ENCODE measurements around the gene VEZT.
"Not testable (repeated sequence)": the region's sequence is repeated elsewhere in the genome, so short reads cannot be mapped to it uniquely, and the experiment has no call there.

The VEZT gene

GRCh38 chr12:95185854-95186253 is 31.8 kb upstream of the VEZT start:
- no peak for TF ChIP-seq ELF4 (IDR thresholded peaks at IDR 0.05)
- no peak for TF ChIP-seq HDGF (IDR thresholded peaks at IDR 0.05; ENCODE audit: borderline replicate concordance)
- 0 out of 2 replicates have a peak, but pooled peaks have one; percentile 22 for TF ChIP-seq ZNF384 (IDR thresholded peaks at IDR 0.05)
- TF ChIP-seq CTBP1 (IDR thresholded peaks at IDR 0.05; ENCODE audit: borderline replicate concordance): no peak
- TF ChIP-seq SP1 (IDR thresholded peaks at IDR 0.05): no peak
- CTCF ChIA-PET: no interaction called here
- POLR2A ChIA-PET: no interaction called here
- DNase-seq (ENCODE audit: extremely low spot score): no peak

GRCh38 chr12:95187865-95188415 is 29.7 kb upstream of the VEZT start:
- DNase-seq (ENCODE audit: extremely low spot score): no peak
- ChIA-PET POLR2A (interaction anchor here (0.8 kb wide), 1 partner anchor 29 kb away, joined by 3 read pairs; the partner anchor contains the start of genes FGD6 and VEZT), CTCF (interaction anchor here (1.7 kb wide), 1 partner anchor 13 kb away, joined by 6 read pairs; no protein-coding TSS in a partner anchor)
- TF ChIP-seq PKNOX1 (IDR thresholded peaks at IDR 0.05): no peak
- no peak for TF ChIP-seq L3MBTL2 (conservative IDR thresholded peaks at IDR 0.05)
- TF ChIP-seq SUZ12 (IDR thresholded peaks at IDR 0.05): no peak
- no peak for TF ChIP-seq NFRKB (IDR thresholded peaks at IDR 0.05)
- no peak for TF ChIP-seq ZNF384 (IDR thresholded peaks at IDR 0.05)
- no peak for TF ChIP-seq ELF4 (IDR thresholded peaks at IDR 0.05)

GRCh38 chr12:95191060-95191696 is 26.4 kb upstream of the VEZT start:
- ChIA-PET POLR2A (no interaction called here), CTCF (no interaction called here)
- DNase-seq (ENCODE audit: extremely low spot score): no peak
- TF ChIP-seq ZNF384 (IDR thresholded peaks at IDR 0.05) (no peak), FOXM1 (IDR thresholded peaks at IDR 0.05; ENCODE audit: borderline replicate concordance) (no peak), LEF1 (IDR thresholded peaks at IDR 0.05; ENCODE audit: borderline replicate concordance) (no peak), BHLHE40 (IDR thresholded peaks at IDR 0.05; ENCODE audit: borderline replicate concordance) (no peak), SP1 (IDR thresholded peaks at IDR 0.05) (no peak), ELF4 (IDR thresholded peaks at IDR 0.05) (no peak), ARNT (IDR thresholded peaks at IDR 0.05) (no peak), PKNOX1 (IDR thresholded peaks at IDR 0.05) (no peak), HDGF (IDR thresholded peaks at IDR 0.05; ENCODE audit: borderline replicate concordance) (no peak), FOXK2 (IDR thresholded peaks at IDR 0.05) (no peak), NFRKB (IDR thresholded peaks at IDR 0.05) (no peak), FOXA1 (IDR thresholded peaks at IDR 0.05) (no peak), TARDBP (IDR thresholded peaks at IDR 0.05) (no peak), L3MBTL2 (conservative IDR thresholded peaks at IDR 0.05) (no peak), CTBP1 (IDR thresholded peaks at IDR 0.05; ENCODE audit: borderline replicate concordance) (no peak), SUZ12 (IDR thresholded peaks at IDR 0.05) (no peak)

GRCh38 chr12:95192271-95192670 is 25.3 kb upstream of the VEZT start:
- no peak for DNase-seq (ENCODE audit: extremely low spot score)
- CTCF ChIA-PET: no interaction called here
- no peak for TF ChIP-seq TARDBP (IDR thresholded peaks at IDR 0.05)
- TF ChIP-seq L3MBTL2 (conservative IDR thresholded peaks at IDR 0.05): no peak
- TF ChIP-seq ARNT (IDR thresholded peaks at IDR 0.05): no peak
- no peak for TF ChIP-seq PKNOX1 (IDR thresholded peaks at IDR 0.05)
- TF ChIP-seq FOXA1 (IDR thresholded peaks at IDR 0.05): no peak
- TF ChIP-seq SP1 (IDR thresholded peaks at IDR 0.05): no peak
- TF ChIP-seq CTBP1 (IDR thresholded peaks at IDR 0.05; ENCODE audit: borderline replicate concordance): no peak
- TF ChIP-seq BHLHE40 (IDR thresholded peaks at IDR 0.05; ENCODE audit: borderline replicate concordance): no peak
- TF ChIP-seq FOXK2 (IDR thresholded peaks at IDR 0.05): no peak
- POLR2A ChIA-PET: no interaction called here

GRCh38 chr12:95193139-95193538 is 24.5 kb upstream of the VEZT start:
- POLR2A ChIA-PET: no interaction called here
- no peak for DNase-seq (ENCODE audit: extremely low spot score)
- CTCF ChIA-PET: interaction anchor here (0.7 kb wide), 1 partner anchor 79 kb away, joined by 4 read pairs; no protein-coding TSS in a partner anchor
- no peak for TF ChIP-seq ZNF384 (IDR thresholded peaks at IDR 0.05)
- TF ChIP-seq ARNT (IDR thresholded peaks at IDR 0.05): no peak
- TF ChIP-seq LEF1 (IDR thresholded peaks at IDR 0.05; ENCODE audit: borderline replicate concordance): no peak
- no peak for TF ChIP-seq PKNOX1 (IDR thresholded peaks at IDR 0.05)
- TF ChIP-seq ELF4 (IDR thresholded peaks at IDR 0.05): no peak
- TF ChIP-seq SUZ12 (IDR thresholded peaks at IDR 0.05): no peak
- no peak for TF ChIP-seq FOXA1 (IDR thresholded peaks at IDR 0.05)
- no peak for TF ChIP-seq TARDBP (IDR thresholded peaks at IDR 0.05)
- no peak for TF ChIP-seq L3MBTL2 (conservative IDR thresholded peaks at IDR 0.05)
- TF ChIP-seq NFRKB (IDR thresholded peaks at IDR 0.05): no peak
- TF ChIP-seq CTBP1 (IDR thresholded peaks at IDR 0.05; ENCODE audit: borderline replicate concordance): no peak
- no peak for TF ChIP-seq FOXM1 (IDR thresholded peaks at IDR 0.05; ENCODE audit: borderline replicate concordance)

- ChIA-PET CTCF (no interaction called here), POLR2A (no interaction called here)
- no peak for DNase-seq (ENCODE audit: extremely low spot score)
- no peak for TF ChIP-seq ARNT (IDR thresholded peaks at IDR 0.05)
Observed at GRCh38 chr12:95195122-95195521, 22.5 kb upstream of the VEZT start.

GRCh38 chr12:95196875-95197569 is 20.6 kb upstream of the VEZT start:
- CTCF ChIA-PET: interaction anchor here (0.6 kb wide), 1 partner anchor 338 kb away, joined by 3 read pairs; no protein-coding TSS in a partner anchor
- DNase-seq (ENCODE audit: extremely low spot score); POLR2A ChIA-PET: not testable (repeated sequence)
